Activated CD4-positive, alpha-beta T cell treated with anti-CD3 and anti-CD28 coated beads, Interleukin-2, amount 50 U/mL, for 1 hour (primary cell): ENCODE results near the gene NTRK3.

Source experiments
- DNase-seq: peaks from one replicate; pipeline ENCODE4 v3.0.0-alpha.2; 2020

The NTRK3 gene

DNA sequence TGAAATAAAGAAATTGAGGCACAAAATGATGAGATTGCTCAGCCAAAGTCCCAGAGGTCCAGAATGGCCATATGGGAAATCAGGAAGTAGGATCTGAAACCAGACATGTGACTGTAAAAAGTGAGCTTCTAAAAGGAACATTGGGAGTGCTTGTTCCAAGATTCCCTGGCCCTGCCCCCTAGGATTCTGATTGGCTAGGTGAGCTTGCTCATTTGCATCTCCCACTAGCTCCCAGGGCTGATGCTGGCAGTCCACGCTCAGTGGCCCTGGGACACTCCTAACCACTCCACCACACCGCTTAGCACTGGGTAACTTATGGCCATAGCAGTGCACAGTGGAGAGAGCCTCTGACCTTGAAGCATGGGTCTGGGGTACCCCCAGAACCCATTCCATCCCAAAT, 326.7 kb downstream of the NTRK3 start:
- no peak for DNase-seq

DNA sequence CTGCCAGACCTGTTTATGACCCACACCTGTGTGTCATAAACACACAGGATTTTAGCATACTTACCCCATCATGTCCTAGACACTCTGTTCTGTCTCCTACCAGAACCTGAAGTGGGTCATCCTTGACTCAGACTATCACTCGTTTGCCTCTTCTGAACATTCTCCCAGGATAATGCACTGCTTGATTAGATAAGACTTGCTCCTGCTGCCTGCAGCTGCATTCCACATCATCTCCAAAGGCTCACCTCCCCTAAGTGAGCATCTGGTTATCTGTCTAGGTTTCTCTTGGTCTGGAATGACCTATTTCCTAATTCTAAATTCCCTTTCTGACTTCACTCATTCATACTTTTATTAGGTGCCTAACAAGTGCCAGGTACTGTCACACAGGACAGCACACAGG, 332.1 kb downstream of the NTRK3 start:
- no peak for DNase-seq

DNA sequence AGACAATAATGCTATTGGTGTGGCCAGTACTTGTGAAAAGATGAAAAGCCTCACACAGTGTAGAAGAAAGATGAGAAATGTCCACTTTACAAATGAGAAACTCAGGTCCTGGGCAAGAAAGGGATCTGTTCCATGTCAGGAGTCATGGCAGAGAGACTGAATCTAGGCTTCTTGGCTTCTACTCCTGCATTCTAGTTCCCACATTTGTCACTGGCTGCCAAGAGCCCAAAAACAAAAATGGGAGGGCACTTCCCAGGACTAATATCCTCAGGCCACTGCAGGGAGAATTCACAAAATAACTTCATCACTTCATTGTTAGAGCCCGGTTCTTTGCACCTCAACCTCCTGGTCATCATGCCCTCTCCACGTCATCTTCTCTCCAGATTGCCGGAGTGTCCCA, 337.5 kb downstream of the NTRK3 start:
- no peak for DNase-seq

DNA sequence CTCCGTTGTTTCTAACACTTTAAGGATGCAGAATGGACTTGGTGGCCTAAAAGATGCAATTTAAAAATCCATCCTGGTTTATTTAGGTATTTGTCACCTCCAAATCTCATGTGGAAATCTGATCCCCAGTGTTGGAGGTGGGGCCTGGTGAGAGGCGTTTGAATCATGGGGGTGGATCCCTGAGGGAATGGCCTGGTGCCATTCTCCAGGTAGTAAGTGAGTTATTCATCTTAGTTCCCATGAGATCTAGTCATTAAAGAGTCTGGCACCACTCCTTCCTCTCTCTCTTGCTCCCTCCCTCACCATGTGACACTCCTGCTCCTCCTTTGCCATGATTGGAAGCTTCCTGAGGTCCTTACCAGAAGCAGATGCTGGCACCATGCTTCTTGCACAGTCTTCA, 339.1 kb downstream of the NTRK3 start:
- no peak for DNase-seq

DNA sequence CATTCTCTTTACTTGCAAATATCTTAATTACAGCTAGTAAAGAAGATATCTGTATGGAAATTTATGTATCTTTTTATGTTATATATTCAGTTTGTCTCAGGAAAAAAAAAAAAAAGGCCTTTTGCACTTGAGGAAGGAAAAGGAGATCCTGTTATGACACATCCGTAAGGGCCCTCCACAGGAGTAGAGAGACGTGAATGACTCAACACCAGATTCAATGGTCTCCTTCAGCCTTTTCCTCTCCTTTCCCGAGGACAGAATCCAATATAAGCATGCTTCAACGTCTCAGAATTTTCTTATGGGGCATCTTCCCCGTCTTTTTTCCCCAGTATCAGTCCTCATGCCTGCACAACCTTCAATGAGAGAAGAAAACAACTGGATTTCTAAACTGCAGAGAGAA, 340.3 kb downstream of the NTRK3 start:
- no peak for DNase-seq

DNA sequence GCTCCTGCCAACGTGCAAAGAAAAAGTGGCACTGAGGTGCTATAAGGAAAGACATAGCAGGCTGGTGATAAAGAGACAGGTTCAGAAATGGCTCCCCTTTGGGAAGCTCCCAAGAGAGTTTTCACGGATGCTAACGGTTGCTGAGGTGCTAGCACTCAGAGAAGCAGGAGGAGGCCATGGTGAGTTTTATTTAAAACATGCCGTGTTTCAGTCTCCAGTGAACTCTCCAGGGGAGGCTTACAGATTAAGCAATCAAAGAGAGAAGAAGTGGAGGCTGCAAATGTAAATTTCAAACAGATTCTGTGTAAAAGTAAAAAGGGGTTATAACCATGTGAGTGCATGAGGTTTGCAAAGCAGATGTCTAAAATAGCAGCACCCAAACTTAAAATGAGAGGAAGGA, 346.2 kb downstream of the NTRK3 start:
- no peak for DNase-seq

DNA sequence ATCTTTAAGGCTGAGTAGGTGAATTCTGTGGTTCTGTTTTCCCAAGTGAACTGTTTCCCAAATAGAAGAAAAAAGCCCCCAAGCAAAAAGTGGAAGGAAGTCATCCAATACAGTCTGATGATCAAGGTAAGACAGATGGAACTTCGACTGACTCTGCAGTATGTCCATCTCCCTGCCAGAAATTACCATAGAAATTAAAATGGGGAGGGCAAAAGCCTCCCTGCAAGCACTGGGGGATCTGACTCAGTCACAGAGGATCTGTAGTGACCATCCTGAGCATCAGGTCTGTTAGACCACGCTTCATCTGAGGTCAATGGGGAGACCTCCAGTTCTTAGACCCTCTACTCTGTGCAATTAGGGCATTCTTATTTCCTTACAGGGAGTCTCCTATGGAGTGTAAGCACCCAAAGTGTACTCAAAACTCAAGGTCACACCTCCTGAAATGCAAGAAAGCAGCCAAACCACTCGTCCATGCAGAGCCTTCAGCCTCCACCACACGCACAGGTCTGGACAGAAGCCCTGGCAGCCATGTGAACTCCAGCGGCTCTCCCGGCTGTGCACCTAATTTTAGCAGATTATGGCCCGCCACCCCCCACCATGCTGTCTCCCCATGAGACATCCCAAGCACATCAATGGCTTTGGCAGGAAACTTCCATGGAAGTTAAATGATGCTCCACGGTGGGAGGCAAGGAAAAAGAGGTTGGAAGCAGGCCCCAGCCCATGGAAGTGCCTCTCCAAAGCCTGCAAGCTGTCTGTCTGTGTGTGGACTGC, 348.7 kb downstream of the NTRK3 start:
- DNase-seq, result no peak

DNA sequence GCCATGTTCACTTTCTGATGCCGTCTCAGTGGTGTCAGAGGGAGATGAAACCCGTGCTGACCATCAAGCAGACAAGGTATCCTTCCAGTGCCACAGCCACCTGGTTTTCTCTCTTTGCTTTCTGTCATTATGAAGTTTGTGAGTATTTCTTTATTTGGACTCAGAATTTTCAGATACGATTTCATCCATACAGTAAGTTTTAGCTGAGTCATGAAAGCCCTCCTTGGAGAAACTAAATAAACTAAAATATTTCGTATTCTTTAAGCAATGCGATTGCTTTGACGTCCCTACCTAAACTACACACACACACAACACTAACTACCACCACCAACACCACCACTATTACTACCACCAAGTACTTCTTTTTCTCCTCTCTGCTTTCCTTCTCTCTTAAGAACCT, 350.1 kb downstream of the NTRK3 start:
- DNase-seq, result no peak

DNA sequence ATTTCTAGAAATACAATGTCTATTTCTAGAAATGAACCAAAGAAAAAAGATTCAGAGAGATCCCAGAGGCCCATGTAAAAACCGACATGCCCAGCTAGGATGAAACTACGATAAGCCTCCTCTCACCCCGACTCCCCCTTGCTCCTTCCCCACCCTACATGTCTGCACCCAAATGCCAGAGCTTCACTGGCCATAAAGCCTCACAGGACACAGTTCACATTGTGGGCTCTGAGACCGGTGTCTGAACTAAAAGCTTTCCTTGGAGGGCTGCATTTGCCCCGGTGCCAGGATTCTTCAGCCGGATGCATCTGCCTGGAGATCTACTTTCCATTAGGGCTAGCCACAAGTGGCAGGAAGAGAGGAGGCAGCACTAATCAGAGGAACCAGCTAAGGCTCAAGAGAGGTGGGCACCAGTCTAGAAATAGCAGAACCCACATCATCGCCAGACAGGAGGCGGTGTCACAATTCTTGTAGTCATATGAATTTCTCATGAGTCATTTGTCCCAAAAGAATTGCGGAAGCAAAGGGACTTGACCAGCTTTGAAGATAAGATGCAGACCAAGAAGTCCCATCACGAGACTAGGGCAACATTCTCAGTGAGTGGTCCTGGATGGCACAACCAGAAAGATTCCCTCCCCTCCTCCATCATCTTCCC, 353.6 kb downstream of the NTRK3 start:
- DNase-seq, result no peak

DNA sequence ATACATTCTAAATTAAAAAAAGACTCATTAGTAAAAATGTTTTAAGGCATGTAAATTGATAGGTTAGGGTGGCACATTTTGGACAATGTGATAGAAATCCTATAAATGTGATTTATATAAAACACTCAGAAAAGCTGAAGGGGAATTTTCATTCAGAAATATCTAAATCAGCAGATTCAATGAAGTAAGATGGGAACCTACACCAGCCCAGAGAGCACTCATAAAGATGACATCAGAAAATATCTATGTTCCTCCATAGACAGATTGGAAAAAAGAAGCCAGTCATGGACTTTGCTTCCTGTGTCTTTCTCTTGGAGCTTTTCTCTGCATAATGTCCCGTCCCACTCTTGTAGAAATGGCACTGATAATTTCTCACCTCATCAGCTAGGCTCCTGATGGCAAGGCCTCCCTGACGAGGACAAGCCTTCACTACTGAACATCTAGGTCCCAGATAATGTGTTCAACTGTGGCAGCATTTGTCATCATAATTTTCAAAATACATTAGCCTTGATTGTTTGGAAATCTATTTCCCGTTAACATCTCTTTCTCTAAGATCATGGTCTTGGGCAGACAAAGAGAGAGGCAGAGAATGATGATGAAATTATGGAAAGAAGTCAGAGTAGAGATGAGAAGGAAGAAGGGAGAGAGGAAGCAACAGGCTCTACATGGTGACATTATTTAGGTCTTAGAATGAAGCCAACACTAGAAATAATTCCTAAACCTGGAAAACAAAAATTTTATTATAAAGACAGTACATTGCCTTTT, 354.4 kb downstream of the NTRK3 start:
- no peak for DNase-seq

DNA sequence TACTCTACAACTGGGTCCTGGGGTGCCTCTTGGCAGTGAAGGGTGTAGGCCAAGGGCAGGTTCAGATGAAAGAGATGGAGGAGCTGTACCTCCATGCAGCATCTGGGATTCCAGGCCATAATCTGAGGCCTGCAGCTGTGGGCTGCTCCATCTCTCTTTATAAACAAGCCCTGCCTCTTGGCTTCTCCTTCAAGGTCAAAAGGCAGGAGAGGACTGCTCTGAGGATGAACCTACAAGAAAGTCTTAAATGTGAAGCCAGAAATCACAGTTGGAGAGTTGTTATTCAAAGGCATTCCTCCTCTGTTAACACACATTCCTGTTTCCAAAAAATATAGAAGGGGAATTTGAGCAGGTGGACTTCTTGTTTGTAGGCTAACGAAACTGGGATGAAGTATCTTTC, 355.5 kb downstream of the NTRK3 start:
- no peak for DNase-seq

DNA sequence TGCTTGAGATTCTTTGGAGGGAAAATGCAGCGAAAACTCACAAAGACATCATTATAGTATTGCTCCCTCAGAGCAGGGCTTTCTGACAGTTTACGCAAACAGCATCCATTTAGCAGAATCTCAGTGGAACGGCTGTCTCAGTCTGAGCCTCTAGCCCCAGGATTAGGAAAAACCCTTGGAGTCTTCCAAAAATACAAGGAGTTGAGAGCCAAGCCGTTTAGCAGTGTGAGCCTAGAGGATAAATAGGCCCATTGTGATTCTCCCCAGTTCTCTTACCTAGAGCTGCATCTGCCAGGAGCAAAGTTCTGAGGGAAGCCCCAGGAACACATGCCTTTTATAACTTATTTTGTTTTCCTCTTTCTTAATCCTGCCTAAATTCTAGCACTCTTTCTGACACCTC, 359.6 kb downstream of the NTRK3 start:
- no peak for DNase-seq

DNA sequence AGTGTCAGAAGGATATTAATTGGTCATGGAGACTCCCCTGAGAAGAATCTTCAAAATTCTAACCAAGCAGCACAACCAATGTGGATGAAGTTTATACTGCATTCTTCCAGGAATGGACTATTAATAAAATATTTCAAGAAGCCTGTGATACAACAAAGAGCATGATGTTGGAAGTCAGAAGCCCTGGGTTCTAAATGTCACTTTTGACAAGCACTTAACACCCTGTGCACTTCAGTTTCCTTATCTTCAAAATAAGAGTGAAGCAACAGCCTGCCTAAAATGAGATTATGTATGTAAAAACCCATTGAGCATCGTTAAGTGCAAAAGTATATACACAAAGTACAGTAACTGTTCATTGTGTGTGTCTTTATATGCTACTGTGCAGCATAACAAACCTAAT, 369.4 kb downstream of the NTRK3 start:
- no peak for DNase-seq

DNA sequence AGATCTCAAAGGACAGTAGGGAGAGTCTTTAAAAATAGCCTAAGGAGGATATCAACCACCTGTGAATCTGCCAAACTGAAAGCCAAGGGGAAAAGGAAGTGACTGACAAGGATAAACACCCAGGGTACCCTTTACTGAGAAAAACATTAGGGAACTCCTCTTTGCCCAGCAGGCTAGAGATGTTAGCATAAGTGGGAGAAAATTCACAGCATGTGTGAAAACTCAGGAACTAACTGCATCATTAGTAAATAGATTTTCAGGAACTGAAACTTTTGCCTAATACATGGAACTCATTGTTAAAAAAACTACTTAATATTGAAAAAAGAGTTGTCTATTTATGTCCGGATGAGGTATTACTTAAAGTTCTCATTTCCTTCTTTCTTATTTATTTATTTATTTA, 375.5 kb downstream of the NTRK3 start:
- DNase-seq, result no peak

DNA sequence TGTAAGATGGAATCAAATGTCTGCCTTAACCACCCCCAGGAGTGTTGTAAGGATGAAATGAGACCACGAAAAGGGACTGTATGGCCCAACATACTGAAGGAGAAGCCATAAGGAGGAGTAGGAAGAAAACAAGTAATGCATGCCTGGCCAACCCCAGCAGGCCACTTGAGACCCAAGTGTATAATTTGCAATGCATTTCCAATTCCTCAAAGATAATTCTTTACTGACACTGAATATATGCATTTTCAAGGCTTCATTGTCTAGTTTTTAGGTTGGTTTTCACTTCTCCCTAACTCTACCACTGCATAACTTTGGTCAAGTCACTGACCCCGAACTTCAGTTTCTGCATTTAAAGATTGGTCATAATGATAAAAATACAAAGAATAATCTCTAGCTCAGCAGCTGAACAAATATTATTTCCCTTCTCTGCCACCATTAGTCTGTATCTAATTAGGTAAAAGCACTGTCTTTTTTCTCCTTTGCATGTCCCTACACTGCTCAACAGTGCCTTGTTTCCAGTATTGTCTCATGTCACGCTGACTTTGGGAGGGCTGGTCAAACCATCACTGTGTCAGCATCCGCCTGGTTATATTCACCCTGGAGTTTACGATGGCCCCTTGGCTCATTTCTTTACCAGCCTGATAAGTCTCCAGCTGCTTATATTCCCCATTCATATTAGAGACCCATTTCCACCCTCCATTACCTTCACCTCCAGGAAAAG, 378.6 kb downstream of the NTRK3 start:
- no peak for DNase-seq

DNA sequence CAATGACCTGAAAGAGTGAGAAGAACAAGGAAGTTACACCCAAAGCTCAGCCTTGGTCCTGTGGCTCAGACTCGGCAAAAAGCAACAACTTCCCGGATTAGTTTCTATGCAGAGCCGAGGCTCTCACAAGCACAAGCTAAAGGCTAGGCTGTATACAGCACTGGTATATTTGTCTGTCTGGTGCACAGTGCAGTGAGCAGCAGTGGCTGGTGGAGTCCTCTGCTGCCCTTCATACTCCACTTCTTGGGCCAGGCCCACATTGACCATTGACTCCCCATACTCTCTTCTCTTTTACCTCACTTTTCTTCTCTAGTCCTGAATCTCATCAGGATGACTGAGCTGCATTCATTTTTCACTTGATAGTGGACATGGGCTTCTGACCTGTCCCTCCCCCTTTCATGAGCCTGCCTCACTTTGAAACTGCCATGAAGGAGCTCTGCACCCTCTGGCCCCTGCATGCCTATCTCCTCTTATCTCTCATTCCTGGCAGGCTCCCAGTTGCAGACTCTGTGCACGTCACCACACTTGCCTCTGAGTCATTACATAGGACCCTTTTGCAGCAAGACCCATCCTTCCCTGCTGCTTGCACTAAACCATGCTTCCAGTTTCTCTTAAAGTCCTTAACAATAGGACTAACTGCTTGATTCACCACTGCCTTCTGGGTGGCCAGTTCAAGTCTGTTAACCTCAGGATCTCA, 379.3 kb downstream of the NTRK3 start:
- DNase-seq, result no peak

DNA sequence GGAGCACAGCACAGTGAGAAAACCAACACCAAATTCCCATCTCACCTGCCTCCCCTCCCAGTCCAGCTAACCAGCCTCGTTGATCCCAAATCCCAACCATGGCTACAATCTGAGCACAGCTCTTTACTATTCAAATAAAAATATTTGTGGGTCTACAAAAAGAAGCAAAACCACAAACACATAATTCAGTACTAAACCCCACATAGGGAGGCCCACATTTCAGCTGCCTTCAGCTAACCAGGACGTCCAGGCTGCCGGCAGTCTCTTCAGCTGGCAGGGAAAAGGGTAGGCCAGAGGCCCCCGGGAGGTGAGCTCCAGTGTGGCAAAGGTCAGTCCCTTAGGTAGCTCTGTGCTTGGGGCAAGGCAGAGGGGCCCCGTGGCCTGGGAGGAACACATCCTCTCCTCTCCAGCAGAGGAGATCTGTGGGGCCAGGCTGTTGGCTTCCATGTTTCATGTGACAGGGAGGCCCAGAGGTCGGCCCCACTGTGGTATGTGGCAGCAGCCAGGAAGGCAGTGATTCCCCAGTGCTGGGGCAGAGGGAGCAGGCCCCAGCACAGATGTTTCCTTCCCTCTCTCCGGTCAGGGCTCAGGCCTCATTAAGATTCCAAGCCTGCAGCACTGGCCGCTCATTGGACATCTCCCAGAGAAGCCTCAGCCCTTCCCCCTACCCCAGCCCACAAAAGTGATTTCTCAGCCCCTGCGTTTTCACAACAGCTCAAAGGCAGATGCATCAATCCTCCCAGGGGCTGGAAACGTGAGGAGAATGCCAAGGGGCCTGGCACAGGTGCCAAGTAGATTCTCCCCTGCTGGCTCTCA, 381.4 kb downstream of the NTRK3 start:
- DNase-seq, result no peak

DNA sequence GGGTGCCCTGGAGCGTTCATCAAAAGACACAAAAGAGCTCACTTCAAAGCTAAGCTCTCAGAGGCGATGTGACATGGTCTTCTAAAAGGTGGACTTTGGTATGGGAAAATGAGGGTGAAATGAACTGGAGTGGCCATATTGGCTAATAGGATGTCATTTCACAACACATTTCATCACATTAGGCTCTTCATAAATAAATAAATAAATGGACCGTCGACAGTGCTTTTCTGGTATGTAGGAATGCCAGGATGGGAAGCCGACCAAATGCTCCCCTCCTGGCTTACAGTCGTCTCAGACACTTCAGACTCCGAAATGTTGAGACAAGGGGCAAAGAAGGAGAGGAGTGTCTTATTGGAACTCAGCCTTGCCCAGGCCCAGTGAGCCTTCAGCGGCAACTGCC, 383.0 kb downstream of the NTRK3 start:
- DNase-seq, result no peak

DNA sequence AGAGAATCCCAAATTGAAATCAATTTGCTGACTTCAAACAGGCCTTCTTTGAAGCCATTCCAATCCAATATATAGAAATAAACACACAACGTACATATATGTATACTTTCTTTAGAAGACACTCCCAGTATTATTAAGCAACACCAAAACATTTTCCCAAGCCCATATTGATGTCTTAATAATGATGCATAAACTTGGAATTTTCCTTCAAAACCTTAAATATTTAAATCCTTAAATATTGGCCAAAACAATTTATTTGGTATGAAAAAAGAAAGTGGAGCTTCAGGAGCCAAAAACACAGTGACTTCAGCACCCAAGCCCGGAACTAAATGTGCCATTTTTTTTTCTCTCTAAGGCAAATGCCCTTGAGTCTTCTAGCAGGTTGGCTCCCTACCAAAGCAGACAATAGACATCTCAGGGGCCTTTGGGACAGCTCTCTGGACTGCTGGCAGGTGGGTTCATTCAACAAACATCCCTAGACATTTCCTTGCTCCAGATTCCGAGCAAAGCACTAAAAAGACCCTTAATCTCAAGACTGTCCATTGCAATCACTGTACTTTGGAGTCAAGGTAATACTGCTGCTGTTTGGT, 384.7 kb downstream of the NTRK3 start:
- no peak for DNase-seq

DNA sequence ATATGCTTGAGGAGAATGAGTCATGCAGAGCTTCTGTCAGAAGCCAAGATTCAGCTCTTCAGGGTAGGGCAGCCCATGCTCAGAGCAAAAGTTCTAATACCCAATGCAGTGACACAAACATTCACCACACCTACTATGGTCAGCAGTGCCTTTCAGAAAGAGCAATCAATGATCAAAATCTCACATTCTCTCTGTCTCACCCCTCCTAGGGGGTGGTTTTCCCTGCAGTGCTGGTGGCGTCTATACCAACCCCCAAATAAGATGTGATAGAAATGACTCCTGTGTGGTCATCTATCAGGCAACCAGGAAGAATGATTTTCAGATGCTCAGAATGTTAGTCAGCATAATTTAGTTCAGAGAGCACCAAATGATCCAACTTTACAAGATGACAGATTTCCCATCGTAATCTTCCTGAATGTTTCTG, 385.3 kb downstream of the NTRK3 start:
- no peak for DNase-seq

DNA sequence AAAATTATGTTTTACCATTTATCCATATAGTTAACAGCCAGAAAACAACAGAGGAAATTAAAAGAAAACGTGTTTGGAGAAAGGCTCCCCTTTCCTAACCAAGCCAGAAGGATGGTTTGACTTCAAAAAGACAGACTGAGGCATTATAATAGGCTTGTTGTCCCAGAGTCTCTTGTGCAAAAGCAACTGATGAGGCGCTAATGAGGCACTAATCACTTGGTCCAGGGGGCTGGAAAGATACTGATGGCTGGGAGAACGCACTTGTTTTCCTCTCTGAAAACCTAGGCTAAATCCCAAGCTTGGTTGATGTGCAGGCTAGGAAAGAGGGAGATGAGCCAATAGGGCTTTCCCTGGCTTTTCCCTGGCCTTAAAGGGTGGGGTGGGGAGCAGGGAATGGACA, 389.6 kb downstream of the NTRK3 start:
- no peak for DNase-seq

DNA sequence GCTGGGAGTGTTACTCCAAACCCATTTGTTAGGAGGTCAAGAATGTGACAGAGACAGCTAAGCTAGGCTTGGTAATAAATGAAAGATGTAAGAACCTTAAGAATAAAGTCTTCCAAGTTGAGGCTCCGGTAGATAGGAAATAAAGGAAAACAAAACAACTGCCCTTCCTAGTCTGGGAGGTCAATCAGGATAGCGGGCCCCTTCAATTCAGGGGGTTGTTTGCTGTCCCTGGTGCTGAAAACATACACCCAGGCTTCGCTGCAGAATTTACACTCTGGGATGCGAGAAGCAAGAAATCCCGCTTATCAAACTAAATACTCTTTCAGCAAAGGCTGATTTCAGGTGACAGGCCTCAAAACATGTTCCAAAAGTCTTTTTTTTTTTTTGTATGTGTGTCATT, 393.4 kb downstream of the NTRK3 start:
- no peak for DNase-seq
